WTC11 (cell line): ENCODE results near the gene FANCD2. TPM values are rescaled to one million over a fixed set of nuclear protein-coding genes. Genes with fewer than 3 reads are reported as not detected.
"Not testable (repeated sequence)": the region's sequence is repeated elsewhere in the genome, so short reads cannot be mapped to it uniquely, and the experiment has no call there.

Source experiments
- ATAC-seq: fragments of 200-7000 bp; cut with Tn5 transposase; 2 replicates; pipeline ENCODE4 v1.10.0; 2021; ENCODE audit warnings: mild to moderate bottlenecking, moderate library complexity
- CTCF ChIA-PET: fragments of 300-600 bp; sonication (Branson Sonifier 250); formaldehyde crosslinking; loops from one replicate; lab custom pipeline; 2021; ENCODE audit warnings: antibody characterized with exemption; lab: Charles Lee
- POLR2A ChIA-PET: fragments of 350-600 bp; sonication (Branson Sonifier 250); formaldehyde crosslinking; loops from one replicate; lab custom pipeline; 2021; ENCODE audit warnings: antibody characterized with exemption; lab: Charles Lee
- DNase-seq: peaks from one replicate; pipeline ENCODE4 v3.0.0; 2021; ENCODE audit warnings: low spot score
- H3K27ac Mint-ChIP-seq: 2 replicates; pipeline ENCODE4 v1.8.0; 2021; ENCODE audit warnings: mixed read lengths
- H3K27me3 Mint-ChIP-seq: 2 replicates; pipeline ENCODE4 v1.8.0; 2021; ENCODE audit warnings: low read depth, mild to moderate bottlenecking, moderate library complexity, mixed read lengths
- H3K36me3 Mint-ChIP-seq: 2 replicates; pipeline ENCODE4 v1.8.0; 2021; ENCODE audit warnings: mixed read lengths
- H3K4me1 Mint-ChIP-seq: 2 replicates; pipeline ENCODE4 v1.8.0; 2022; ENCODE audit warnings: mixed read lengths
- H3K4me3 Mint-ChIP-seq: 2 replicates; pipeline ENCODE4 v1.8.0; 2021; ENCODE audit warnings: mild to moderate bottlenecking, moderate library complexity, mixed read lengths
- H3K9me3 Mint-ChIP-seq: 2 replicates; pipeline ENCODE4 v1.8.0; 2021; ENCODE audit warnings: mixed read lengths
- ATF6 ChIP-seq: sonication (generic); formaldehyde crosslinking; IDR thresholded peaks from 2 replicates; pipeline ENCODE4 v1.8.1; 2023; ENCODE audit warnings: mild to moderate bottlenecking, missing genetic modification reagents
- CREB1 ChIP-seq: sonication (generic); formaldehyde crosslinking; IDR thresholded peaks from 2 replicates; pipeline ENCODE4 v1.8.0; 2023; ENCODE audit warnings: mild to moderate bottlenecking, missing genetic modification reagents
- GABPB1 ChIP-seq: sonication (generic); formaldehyde crosslinking; IDR thresholded peaks from 2 replicates; pipeline ENCODE4 v1.8.1; 2023; ENCODE audit warnings: mild to moderate bottlenecking, missing genetic modification reagents
- GRHL2 ChIP-seq: fragments of 250-450 bp; sonication (Bioruptor Pico); IDR thresholded peaks from 2 replicates; pipeline ENCODE4 v1.8.0; 2022; ENCODE audit warnings: mild to moderate bottlenecking, moderate library complexity; ENCODE audit not compliant: insufficient replicate concordance, severe bottlenecking
- JAZF1 ChIP-seq: fragments of 250-450 bp; sonication (Bioruptor Pico); IDR thresholded peaks from 2 replicates; pipeline ENCODE4 v1.9.0; 2021; ENCODE audit warnings: moderate library complexity, mild to moderate bottlenecking, inconsistent platforms
- KAT7 ChIP-seq: sonication (generic); formaldehyde crosslinking; IDR thresholded peaks from 2 replicates; pipeline ENCODE4 v1.8.1; 2023; ENCODE audit warnings: missing genetic modification reagents, mild to moderate bottlenecking, borderline replicate concordance
- NFE2L1 ChIP-seq: sonication (generic); formaldehyde crosslinking; IDR thresholded peaks from 2 replicates; pipeline ENCODE4 v1.8.1; 2023; ENCODE audit warnings: missing genetic modification reagents
- RORB ChIP-seq: fragments of 250-450 bp; sonication (Bioruptor Pico); IDR thresholded peaks from 2 replicates; pipeline ENCODE4 v1.9.0; 2021; ENCODE audit warnings: mild to moderate bottlenecking
- SMAD3 ChIP-seq: sonication (generic); formaldehyde crosslinking; IDR thresholded peaks from 2 replicates; pipeline ENCODE4 v1.8.0; 2022; ENCODE audit warnings: missing genetic modification reagents, mild to moderate bottlenecking, borderline replicate concordance
- SMAD4 ChIP-seq: sonication (generic); formaldehyde crosslinking; IDR thresholded peaks from 2 replicates; pipeline ENCODE4 v1.8.0; 2022; ENCODE audit warnings: mild to moderate bottlenecking, missing genetic modification reagents
- TCF7 ChIP-seq: sonication (generic); formaldehyde crosslinking; IDR thresholded peaks from 2 replicates; pipeline ENCODE4 v1.8.0; 2022; ENCODE audit warnings: mild to moderate bottlenecking, low read depth, missing genetic modification reagents, moderate library complexity
- ZNF317 ChIP-seq: sonication (generic); formaldehyde crosslinking; IDR thresholded peaks from 2 replicates; pipeline ENCODE4 v1.8.1; 2023; ENCODE audit warnings: low read depth, mild to moderate bottlenecking, moderate library complexity, missing genetic modification reagents, borderline replicate concordance
- ZNF416 ChIP-seq: fragments of 250-450 bp; sonication (Bioruptor Pico); IDR thresholded peaks from 2 replicates; pipeline ENCODE4 v1.9.0; 2021; ENCODE audit warnings: mild to moderate bottlenecking, inconsistent platforms
- ZNF671 ChIP-seq: fragments of 250-450 bp; sonication (Bioruptor Pico); IDR thresholded peaks from 2 replicates; pipeline ENCODE4 v1.8.0; 2021; ENCODE audit warnings: mild to moderate bottlenecking
- total RNA-seq: library from RNA; stranded (reverse); gene quantifications from 3 replicates; pipeline ENCODE4 v1.2.3, GENCODE V29; 2021
- TF ChIP-seq, protein P1 (sequence below): sonication (generic); formaldehyde crosslinking; IDR thresholded peaks from 2 replicates; pipeline ENCODE4 v1.8.1; 2023; ENCODE audit warnings: mild to moderate bottlenecking, missing genetic modification reagents, borderline replicate concordance
- TF ChIP-seq, protein P2 (sequence below): sonication (generic); formaldehyde crosslinking; IDR thresholded peaks from 2 replicates; pipeline ENCODE4 v1.8.1; 2022; ENCODE audit warnings: missing genetic modification reagents, borderline replicate concordance
- TF ChIP-seq, protein P3 (sequence below): sonication (generic); formaldehyde crosslinking; IDR thresholded peaks from 2 replicates; pipeline ENCODE4 v1.8.1; 2022; ENCODE audit warnings: low read depth, mild to moderate bottlenecking, moderate library complexity, missing genetic modification reagents, borderline replicate concordance
- TF ChIP-seq, protein P4 (sequence below): sonication (generic); formaldehyde crosslinking; IDR thresholded peaks from 2 replicates; pipeline ENCODE4 v1.8.1; 2022; ENCODE audit warnings: mild to moderate bottlenecking, moderate library complexity, missing genetic modification reagents

The FANCD2 gene
- total RNA-seq, 1 experiment from 2014 or later = 69.6 TPM

- TF ChIP-seq, protein P1, sequence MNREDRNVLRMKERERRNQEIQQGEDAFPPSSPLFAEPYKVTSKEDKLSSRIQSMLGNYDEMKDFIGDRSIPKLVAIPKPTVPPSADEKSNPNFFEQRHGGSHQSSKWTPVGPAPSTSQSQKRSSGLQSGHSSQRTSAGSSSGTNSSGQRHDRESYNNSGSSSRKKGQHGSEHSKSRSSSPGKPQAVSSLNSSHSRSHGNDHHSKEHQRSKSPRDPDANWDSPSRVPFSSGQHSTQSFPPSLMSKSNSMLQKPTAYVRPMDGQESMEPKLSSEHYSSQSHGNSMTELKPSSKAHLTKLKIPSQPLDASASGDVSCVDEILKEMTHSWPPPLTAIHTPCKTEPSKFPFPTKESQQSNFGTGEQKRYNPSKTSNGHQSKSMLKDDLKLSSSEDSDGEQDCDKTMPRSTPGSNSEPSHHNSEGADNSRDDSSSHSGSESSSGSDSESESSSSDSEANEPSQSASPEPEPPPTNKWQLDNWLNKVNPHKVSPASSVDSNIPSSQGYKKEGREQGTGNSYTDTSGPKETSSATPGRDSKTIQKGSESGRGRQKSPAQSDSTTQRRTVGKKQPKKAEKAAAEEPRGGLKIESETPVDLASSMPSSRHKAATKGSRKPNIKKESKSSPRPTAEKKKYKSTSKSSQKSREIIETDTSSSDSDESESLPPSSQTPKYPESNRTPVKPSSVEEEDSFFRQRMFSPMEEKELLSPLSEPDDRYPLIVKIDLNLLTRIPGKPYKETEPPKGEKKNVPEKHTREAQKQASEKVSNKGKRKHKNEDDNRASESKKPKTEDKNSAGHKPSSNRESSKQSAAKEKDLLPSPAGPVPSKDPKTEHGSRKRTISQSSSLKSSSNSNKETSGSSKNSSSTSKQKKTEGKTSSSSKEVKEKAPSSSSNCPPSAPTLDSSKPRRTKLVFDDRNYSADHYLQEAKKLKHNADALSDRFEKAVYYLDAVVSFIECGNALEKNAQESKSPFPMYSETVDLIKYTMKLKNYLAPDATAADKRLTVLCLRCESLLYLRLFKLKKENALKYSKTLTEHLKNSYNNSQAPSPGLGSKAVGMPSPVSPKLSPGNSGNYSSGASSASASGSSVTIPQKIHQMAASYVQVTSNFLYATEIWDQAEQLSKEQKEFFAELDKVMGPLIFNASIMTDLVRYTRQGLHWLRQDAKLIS (CRISPR knock-in tag) = no peak
- no peak for TF ChIP-seq ZNF317 (CRISPR knock-in tag)
- TF ChIP-seq NFE2L1 (CRISPR knock-in tag) = no peak
- no peak for TF ChIP-seq GRHL2
These were observed 28.9 kb downstream of the FANCD2 start (continued) for GRCh38 chr3:10055097-10055496.

GRCh38 chr3:10070077-10070476 lies 43.8 kb downstream of the FANCD2 start:
- H3K4me1 Mint-ChIP-seq, CTCF ChIA-PET, H3K27me3 Mint-ChIP-seq, H3K4me3 Mint-ChIP-seq, POLR2A ChIA-PET, H3K27ac Mint-ChIP-seq, ATAC-seq, DNase-seq: not testable (repeated sequence)
- H3K36me3 Mint-ChIP-seq = peaks cover 67% of the 10 kb centered on the region
- peaks cover 14% of the 10 kb centered on the region for H3K9me3 Mint-ChIP-seq

- peaks cover 58% of the 10 kb centered on the region for H3K36me3 Mint-ChIP-seq
- H3K4me1 Mint-ChIP-seq = no peaks in the 10 kb centered on the region
- no peak overlapping the region for H3K27ac Mint-ChIP-seq
- ATAC-seq (no peak), DNase-seq (no peak)
- POLR2A ChIA-PET = interaction anchor here (0.6 kb wide), 1 partner anchor 238 kb away, joined by 3 read pairs; no protein-coding TSS in a partner anchor
- no peaks in the 10 kb centered on the region for H3K27me3 Mint-ChIP-seq
- TF ChIP-seq ZNF671 (CRISPR knock-in tag) (no peak), SMAD4 (no peak), TCF7 (CRISPR knock-in tag) (no peak), SMAD3 (no peak), JAZF1 (no peak), ZNF317 (CRISPR knock-in tag) (no peak), CREB1 (no peak), NFE2L1 (CRISPR knock-in tag) (no peak), GABPB1 (CRISPR knock-in tag) (no peak), GRHL2 (no peak), RORB (CRISPR knock-in tag) (no peak), ZNF416 (CRISPR knock-in tag) (no peak), KAT7 (CRISPR knock-in tag) (no peak), ATF6 (CRISPR knock-in tag) (no peak)
- TF ChIP-seq, protein P2, sequence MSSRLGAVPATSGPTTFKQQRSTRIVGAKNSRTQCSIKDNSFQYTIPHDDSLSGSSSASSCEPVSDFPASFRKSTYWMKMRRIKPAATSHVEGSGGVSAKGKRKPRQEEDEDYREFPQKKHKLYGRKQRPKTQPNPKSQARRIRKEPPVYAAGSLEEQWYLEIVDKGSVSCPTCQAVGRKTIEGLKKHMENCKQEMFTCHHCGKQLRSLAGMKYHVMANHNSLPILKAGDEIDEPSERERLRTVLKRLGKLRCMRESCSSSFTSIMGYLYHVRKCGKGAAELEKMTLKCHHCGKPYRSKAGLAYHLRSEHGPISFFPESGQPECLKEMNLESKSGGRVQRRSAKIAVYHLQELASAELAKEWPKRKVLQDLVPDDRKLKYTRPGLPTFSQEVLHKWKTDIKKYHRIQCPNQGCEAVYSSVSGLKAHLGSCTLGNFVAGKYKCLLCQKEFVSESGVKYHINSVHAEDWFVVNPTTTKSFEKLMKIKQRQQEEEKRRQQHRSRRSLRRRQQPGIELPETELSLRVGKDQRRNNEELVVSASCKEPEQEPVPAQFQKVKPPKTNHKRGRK (CRISPR knock-in tag) = no peak
- TF ChIP-seq, protein P3, sequence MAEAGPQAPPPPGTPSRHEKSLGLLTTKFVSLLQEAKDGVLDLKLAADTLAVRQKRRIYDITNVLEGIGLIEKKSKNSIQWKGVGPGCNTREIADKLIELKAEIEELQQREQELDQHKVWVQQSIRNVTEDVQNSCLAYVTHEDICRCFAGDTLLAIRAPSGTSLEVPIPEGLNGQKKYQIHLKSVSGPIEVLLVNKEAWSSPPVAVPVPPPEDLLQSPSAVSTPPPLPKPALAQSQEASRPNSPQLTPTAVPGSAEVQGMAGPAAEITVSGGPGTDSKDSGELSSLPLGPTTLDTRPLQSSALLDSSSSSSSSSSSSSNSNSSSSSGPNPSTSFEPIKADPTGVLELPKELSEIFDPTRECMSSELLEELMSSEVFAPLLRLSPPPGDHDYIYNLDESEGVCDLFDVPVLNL (CRISPR knock-in tag) = no peak
- TF ChIP-seq, protein P4, sequence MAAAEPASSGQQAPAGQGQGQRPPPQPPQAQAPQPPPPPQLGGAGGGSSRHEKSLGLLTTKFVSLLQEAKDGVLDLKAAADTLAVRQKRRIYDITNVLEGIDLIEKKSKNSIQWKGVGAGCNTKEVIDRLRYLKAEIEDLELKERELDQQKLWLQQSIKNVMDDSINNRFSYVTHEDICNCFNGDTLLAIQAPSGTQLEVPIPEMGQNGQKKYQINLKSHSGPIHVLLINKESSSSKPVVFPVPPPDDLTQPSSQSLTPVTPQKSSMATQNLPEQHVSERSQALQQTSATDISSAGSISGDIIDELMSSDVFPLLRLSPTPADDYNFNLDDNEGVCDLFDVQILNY (CRISPR knock-in tag) = no peak
- CTCF ChIA-PET = no interaction called here
- no peaks in the 10 kb centered on the region for H3K9me3 Mint-ChIP-seq
- H3K4me3 Mint-ChIP-seq = no peak overlapping the region
These were observed 48.4 kb downstream of the FANCD2 start for GRCh38 chr3:10074666-10075065.
